HK-2 (cell line): Measurements from ENCODE around the gene IL4I1.
"Not testable (repeated sequence)": the region's sequence is repeated elsewhere in the genome, so short reads cannot be mapped to it uniquely, and the experiment has no call there.

ENCODE experiments used
- DNase-seq: peaks from one replicate; pipeline ENCODE4 v3.0.0-alpha.2; 2018; ENCODE audit not compliant: unreplicated experiment

The IL4I1 gene, protein sequence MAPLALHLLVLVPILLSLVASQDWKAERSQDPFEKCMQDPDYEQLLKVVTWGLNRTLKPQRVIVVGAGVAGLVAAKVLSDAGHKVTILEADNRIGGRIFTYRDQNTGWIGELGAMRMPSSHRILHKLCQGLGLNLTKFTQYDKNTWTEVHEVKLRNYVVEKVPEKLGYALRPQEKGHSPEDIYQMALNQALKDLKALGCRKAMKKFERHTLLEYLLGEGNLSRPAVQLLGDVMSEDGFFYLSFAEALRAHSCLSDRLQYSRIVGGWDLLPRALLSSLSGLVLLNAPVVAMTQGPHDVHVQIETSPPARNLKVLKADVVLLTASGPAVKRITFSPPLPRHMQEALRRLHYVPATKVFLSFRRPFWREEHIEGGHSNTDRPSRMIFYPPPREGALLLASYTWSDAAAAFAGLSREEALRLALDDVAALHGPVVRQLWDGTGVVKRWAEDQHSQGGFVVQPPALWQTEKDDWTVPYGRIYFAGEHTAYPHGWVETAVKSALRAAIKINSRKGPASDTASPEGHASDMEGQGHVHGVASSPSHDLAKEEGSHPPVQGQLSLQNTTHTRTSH

DNA sequence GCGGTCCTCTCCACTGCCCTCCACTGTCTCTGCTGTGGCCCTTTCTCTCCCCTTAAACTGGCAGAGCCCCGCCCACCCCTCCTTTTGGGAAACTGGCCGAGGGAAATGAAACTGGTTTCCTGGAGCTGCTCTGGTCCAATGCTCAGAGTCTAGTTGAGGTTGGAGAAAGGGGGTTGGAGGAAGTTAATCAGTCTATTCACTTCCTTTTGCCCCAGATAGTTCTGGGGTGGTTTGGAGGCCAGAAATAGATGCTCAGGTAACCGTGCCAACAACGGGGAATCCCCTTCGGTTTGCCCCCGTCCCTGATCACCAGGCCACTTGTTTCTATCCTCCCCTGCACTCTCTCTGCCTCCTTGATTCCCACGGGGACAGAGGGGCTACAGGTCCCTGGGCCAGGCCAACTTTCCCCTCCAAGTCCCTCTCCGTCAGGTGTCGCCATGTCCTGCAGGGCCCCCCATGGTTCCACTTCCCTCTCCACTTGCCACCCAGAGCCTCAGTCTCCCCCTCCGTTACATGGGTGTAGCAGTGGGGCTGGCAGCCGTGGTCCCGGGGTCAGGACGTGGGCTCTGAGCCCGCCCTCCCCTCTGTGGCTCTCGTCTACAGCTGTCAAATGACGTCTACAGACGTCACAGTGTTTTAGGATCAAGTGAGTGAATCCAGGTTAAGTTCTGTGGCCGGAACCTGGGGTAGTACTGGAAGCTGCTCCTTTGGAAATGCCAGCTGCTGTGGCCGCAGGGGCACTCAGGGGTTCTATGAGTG, at the start of gene IL4I1:
TSS of gene IL4I1 (minus strand) at position 25 of the 759 bp plus-strand sequence. CDS start 727 bp downstream, outside the sequence.
- DNase-seq, result peak; percentile 76

DNA sequence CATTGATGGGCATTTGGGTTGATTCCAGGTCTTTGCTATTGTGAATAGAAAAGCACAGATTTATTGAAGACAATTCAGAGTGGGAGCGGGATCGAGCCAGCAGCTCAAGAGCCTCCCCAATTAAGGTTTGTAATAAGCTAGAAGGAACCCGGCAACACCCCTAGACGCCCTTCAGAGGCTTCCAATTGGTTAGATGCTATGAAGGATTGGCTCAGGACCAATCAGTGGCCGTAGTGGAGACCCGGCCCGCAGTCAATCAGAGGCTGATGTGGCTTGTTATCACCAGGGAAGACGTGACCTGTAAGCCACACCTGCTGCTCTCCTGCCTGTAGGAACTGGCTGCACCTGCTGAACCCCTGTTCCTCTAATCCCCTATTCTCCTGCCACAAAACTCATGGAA, 49.7 kb upstream of the IL4I1 start:
- no peak for DNase-seq

DNA sequence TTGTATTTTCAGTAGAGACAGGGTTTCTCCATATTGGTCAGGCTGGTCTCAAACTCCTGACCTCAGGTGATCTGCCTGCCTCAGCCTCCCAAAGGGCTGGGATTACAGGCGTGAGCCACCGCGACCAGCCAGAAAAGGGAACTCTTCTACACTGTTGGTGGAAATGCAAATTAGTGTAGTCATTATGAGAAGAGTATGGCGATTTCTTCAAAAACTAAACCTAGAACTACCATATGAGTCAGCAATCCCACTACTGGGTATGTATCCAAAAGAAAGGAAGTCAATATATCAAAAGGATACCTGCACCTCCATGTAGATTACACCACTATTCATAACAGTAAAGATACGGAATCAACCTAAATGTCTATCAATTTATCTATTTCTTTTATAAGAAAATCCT, 47.9 kb upstream of the IL4I1 start:
- not testable (repeated sequence) for DNase-seq

DNA sequence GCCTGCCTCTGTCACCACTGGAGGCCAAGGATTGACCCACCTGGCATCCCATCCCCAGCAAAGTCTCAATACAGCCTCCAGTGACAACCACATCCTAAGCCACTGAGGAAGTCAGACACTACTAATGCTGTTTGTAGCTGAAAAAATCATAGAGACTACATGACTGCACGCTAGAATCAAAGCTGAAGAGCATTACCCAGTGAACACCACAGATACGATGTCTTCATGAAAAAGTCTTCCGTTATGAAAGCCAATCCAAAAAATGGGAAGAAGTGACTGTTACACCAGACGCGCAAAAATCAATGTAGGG, 43.8 kb upstream of the IL4I1 start:
- DNase-seq, result no peak

DNA sequence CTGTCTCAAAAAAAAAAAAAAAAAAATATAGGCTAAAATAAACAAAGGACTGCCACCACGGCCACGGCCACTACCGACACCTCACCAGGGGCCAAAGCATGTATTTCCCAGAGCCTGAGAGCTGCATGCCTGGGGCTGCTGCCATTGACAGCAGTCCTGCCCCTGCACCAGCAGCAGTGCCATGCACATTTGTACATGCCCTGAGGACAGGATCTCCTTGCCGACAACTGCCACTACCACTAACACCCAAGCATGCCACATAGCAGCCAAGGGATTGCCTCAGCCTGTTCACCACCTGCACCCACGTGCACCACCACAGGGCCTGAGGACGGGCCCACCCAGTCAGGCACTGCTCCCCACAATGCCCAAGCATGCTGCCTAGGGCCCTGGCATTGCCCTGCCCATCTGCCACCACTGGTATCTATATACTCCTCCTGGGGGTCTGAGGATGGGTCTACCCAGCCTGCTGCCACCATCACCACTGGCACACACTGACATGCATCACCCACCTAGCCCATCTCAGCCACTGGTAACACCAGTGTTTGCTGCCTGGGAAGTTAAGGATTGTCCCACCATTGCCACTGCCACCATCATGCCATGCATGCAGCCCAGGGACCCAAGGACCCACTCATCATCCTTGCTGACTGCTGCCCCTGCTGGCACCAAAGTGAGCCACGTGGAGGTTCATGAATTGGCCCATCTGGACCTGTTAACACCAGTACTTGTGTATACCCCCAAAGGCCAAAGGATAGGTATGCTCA, 43.2 kb upstream of the IL4I1 start:
- no peak for DNase-seq

DNA sequence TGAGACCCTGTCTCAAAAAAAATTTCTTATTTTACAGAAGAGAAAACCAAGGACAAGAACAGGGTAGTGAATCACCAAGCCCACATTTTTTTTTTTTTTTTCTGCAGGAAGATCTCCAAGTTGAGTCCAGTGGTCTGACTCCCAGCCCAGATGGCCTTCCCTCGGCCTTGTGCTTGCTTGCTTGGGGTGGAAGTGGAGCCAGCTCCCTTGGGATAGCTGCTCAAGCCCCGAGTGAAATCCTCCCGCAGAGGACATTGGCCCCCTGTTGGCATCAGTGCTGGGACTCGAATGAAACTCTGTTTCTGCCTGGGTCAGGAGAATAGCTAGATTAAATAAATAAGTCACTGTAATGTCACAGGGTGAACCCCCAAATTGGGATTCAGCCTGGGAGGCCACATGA, 42.0 kb upstream of the IL4I1 start:
- DNase-seq, result no peak

DNA sequence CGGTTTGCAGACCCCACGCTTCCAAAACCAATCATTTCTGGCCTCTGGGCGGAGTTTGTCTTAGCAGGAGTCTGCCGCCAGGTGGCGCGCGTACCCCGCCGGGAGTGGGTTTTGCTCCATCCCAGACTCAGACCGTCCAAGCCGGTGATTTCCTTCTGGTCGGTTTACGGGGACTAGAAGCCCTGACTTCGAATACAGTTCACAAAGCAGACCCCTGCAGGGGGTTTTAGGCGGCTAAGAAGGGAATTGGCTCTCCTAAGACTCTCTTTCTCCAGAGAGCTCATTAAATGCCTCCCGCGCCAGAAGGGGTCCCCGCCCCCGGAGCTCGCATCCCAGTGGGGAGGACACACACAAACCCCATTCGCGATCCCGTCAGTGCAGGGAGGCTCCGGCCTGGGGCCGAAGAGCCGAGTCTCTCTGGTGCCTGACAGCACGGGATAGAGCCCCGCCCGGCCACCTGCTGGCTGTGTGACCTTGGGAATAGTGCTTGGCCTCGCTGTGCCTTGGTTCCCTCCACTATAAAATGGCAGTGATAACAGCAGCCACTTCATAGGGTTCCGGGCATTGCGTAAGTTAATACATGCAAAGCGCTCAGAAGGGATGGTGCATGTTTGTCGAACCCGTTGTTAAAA, 41.2 kb upstream of the IL4I1 start:
- peak; percentile 86 for DNase-seq

DNA sequence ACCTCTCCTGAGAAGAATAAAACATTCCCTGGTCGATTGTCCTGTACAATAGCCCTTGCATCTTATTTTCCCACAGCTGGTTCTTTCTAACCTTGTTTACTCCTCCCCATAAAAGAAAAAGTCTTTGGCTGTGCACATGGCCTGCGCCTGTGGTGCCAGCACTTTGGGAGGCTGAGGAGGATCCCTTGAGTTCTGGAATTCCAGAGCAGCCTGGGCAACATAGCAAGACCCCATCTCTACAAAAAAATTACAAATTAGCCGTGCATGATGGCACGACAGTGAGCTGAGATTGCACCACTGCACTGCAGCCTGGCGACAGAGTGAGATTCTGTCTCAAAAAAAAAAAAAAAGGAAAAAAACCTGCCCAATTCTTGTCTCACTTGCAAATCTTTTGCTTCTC, 39.9 kb upstream of the IL4I1 start:
- no peak for DNase-seq

DNA sequence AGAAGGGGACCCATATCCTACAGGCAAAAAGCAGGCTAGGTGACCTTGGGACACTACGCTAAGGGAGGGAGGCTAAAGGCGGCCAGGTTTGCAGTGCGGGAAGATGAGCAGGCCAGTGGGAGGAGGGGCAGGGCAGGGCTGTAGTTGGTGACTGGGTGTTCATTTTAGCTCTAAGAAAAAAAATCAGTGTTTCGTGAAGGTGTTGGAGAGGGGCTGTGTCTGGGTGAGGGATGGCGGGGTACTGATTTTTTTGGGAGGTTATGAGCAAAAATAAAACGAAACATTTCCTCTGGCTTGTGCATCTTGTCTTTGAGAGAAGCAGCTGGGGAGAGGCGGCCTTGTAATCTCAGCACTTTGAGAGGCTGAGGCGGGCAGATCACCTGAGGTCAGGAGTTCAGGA, 37.0 kb upstream of the IL4I1 start:
- no peak for DNase-seq

DNA sequence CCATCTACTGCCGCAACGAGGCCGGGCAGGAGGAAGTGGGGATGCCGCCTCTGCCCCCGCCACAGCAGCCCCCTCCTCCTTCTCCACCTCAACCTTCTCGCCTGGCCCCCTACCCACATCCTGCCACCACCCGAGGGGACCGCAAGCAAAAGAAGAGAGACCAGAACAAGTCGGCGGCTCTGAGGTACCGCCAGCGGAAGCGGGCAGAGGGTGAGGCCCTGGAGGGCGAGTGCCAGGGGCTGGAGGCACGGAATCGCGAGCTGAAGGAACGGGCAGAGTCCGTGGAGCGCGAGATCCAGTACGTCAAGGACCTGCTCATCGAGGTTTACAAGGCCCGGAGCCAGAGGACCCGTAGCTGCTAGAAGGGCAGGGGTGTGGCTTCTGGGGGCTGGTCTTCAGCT, 36.0 kb upstream of the IL4I1 start:
- DNase-seq, result no peak

DNA sequence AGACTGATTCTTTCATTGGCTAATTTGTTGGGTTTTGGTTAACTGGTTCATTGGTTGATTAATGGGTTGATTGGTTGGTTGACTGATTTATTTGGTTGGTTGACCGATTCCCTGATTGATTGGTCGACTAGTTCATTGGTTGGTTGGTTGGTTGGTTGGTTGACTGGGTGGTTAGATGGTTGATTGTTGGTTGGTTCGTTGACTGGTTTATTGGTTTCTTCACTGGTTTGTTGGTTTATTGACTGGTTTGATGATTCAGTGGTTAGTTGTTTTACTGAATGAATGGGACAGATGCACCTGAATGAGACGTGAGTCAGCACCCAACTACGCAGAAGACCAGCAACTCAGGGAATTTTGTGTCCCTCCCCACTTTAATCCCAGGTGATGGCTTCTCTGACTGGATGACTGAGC, 35.4 kb upstream of the IL4I1 start:
- peak; percentile 59 for DNase-seq

DNA sequence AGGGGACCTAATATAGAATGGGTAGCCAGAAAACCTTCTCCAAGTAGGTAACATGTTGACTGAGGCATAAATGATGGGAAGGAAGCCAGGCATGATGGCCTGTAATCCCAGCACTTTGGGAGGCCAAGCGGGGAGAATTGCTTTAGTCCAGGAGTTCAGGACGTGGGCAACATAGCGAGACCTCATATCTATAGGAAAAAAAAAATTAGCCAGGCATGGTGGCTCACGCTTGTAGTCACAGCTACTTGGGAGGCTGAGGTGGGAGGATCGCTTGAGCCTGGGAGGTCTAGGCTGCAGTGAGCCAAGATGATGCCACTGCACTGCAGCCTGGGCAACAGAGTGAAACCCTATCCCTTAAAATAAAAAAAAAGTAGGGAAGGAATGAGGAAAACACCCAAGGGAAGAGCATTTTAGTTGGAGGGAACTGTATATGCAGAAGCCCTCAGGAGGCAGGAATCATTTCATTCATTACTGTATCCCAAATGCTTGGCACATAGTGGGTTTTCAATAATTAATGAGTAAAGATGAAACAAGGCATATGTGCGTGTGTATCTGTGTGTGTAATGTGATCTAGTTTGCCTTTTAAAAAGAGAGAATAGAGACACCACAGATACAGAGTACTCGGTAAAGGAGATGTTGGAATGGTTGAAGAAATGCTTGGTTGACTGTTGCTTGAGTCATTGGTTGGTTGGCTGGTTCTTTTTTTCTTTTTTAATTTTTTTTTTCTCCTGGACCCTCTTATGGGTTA, 34.8 kb upstream of the IL4I1 start:
- no peak for DNase-seq

DNA sequence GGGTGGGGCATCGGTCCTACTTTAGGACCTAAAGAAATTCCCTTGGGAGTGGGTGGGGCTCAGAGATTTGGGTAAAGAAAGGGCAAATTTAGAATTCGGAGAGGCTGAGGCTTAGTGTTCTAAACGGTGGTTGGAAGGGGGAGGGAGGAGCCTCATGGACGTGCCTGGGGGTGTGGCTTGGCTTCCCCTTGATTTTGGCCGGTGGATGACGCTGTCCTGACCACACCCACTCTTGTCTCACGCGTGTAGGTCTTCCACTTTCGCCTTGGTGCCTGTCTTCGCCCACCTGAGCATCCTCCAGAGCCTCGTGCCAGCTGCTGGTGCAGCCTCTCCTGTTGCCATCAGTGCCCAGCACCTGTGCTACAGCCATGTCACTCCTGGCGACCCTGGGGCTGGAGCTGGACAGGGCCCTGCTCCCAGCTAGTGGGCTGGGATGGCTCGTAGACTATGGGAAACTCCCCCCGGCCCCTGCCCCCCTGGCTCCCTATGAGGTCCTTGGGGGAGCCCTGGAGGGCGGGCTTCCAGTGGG, 33.9 kb upstream of the IL4I1 start:
- no peak for DNase-seq

DNA sequence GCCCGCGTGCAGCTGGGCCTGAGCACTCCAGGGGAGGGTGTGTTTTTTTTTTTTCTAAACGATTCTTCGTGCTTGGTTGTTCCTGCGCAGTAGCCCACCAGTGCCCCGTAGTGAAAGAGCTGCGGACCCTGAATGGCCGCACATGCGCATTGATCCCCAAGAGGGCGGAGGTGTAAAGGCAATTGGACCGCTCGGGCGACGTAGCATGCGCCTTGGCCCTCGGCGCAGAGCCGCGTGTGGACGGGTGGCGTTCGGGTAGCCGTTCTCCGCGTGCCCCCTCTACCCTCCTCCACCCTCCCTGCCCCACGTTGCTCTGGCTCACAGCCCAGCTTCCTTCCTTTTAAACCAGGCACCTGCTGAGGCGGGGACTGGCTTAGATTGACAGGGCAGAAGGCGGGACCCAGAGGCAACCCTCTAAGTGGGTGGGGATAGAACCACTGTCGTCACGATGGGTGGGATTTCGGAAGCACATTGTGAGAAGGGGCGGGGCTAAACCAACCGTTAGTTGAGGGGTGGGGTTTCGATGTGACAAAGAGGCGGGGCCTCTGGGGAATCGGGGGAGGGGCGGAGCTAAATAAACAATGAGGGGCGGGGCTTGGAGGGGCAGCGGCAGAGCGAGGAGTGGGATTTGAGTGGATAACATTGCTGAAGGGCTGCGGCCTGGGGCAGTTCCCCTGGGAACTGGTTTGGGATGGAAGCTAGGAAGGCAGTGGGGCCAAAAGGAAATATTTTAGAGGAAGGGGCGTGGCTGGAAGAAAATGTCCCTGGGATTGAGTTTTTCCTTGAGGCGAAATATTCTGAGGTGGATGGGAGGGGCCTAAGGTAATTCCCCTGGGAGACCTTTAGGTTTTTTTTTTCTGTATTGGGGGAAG, 33.2 kb upstream of the IL4I1 start:
- DNase-seq, result peak; percentile 91

DNA sequence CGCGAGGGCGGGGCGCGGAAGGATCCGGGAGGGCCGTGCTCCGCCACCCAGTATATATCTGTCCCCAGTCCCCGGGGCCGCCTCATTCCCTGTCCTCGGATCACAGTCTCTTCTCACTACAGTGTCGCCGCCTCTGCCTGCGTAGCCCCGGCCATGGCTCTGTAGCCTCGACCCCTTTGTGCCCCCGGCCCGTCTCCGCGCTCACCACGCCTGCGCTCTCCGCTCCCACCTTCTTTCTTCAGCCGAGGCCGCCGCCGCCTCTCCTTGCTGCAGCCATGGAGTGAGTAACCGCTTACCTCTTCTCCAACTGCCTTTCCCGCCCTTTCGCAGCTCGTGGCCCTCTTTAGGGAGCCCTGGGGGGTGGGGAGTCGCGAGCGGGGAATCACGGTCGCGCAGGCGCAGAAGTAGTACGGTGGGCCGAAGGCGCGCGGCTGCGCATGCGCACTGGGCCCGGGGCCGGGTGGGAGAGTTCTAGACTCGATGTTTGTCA, 32.5 kb upstream of the IL4I1 start, which contains the start of the genes ATF5 and NUP62:
TSS of gene ATF5 (plus strand) at position 85 of the 490 bp plus-strand sequence. CDS start 1,646 bp downstream, outside the sequence.
TSS of gene NUP62 (minus strand) at position 384 of the 490 bp plus-strand sequence. CDS start 19,697 bp downstream, outside the sequence.
- DNase-seq, result peak; percentile 90

DNA sequence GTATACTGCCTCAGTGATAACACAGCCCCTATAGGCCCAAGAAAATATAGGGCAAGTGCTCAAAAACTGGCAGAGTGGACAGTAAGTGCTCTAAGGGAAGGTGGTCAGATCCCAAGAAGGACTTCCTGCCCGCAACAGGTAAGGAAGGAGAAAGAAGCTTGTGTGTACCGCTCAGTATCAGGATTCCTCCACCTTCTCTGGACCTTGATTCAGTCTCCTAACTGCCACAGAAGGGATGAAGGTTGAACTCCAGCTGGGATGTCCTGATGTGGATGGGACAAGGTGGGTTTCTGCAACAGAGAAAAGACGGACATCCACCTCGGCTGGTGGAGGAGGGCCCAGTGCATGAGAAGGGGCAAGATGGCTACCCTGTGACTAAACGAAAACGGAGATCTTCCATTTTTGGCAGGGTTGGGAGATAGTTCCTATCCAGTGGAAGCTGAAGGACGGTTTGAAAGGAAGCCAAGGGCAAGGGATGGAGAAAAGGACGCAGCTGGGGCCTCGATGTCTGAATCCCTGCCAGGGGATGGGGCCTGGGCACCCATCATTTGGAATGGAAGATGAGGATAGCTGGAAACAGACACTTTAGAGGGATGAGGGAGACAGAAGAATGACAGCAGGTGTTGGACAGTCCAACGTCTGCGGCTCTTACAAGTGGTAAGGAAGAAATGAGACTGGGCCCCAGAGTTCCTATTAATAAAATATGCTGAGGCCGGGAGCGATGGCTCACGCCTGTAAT, 31.0 kb upstream of the IL4I1 start:
- no peak for DNase-seq

DNA sequence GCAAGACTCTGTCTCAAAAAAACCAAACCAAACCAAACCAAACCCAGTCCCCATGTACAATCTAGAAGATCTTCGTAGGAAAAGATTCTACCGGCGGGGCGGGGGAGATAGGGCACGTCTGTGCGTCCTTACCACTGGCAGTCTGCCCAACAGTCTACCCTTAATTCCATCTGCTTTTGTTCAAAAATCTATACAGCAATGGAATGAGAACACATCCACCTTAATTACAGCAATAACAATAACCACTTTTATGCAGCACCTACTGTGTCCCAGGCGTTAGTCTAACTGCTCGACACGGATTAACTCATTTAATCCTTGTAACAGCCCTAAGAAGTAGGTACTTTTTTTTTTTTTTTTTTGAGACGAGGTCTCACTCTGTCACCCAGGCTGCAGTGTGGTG, 29.8 kb upstream of the IL4I1 start:
- DNase-seq, result no peak

DNA sequence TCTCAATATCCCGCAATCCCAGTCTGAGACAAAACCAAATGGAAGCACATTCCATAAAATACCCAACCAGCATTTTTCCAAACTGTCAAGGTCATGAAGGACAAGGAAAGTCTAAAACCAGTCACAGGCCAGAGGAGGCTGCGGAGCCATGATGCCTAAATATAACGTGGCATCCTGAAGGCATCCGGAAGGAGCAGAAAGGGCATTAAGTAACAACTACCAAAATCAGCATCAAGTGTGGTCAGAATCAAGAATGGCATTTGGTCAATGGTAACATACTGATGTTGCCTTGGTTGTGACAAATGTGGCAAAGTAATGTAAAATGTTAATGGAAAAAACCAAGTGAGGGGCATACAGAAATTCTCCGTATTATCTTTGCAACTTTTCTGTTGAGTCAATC, 28.8 kb upstream of the IL4I1 start:
- DNase-seq, result no peak

DNA sequence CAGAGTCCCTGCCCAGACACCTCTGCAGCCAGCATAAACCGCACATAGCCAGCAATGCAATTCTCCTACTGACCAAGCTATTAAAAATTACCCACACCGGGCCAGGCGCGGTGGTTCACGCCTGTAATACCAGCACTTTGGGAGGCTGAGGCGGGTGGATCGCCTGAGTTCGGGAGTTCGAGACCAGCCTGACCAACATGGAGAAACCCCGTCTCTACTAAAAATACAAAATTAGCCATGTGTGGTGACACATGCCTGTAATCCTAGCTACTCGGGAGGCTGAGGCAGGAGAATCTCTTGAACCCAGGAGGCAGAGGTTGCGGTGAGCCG, 28.2 kb upstream of the IL4I1 start:
- not testable (repeated sequence) for DNase-seq
